ENCODE data around the gene CA4.
"Not testable (repeated sequence)": the region's sequence is repeated elsewhere in the genome, so short reads cannot be mapped to it uniquely, and the experiment has no call there.

CA4 gene

DNA sequence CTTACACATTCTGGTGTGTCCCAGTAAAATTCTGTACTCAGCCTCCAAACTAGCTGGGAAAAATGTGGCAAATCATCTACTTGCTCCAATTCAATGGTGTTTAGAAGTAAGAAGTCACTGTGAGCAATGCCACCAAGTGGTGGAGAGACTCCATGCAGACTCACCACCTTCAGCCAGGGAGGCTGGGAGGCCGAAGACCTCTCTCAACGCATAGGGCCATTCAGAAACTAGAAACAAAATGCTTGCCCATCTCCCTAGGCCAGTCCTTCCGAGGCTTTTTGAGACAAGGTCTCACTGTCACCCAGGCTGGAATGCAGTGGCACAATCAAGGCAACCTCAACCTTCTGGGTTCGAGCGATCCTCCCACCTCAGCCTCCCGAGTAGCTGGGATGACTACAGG, 25.0 kb downstream of the CA4 start:
- not testable (repeated sequence) for DNase-seq (ENCODE audit: low read depth in 2 of 2)

DNA sequence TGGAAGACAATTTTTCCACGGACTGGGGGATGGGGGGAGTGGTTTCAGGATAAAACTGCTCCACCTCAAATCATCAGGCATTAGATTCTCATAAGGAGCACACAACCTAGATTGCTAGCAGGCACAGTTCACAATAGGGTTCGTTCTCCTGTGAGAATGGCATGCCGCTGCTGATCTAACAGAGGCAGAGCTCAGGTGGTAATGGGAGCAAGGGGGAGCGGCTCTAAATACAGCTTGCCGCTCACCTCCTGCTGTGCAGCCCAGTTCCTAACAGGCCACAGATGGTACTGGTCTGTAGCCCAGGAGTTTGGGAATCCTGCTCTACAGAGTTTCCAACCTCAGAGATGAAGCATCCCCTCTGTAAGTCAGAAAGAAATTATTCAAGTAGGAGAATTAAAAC, 27.0 kb downstream of the CA4 start:
- DNase-seq (ENCODE audit: low read depth in 2 of 2) = not testable (repeated sequence)

DNA sequence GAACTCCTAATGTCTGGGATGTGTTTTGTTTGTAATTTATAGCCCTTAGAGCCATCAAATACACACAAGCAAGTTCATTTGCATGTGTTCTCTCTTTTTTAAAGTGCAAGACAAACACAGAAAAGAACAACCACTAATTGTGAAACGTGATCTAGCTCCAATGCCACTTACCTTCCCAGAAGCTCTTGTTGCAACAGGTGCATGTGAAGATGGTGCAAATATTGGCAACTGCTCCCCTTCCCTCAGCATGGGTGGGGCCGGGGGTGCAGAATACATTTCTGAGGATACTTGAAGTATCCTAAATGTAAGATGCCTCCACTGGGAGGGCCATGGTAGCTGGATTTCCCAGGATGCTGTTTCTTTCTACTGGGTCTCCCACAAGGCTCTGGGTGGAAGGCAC, 28.4 kb downstream of the CA4 start:
- DNase-seq (ENCODE audit: low read depth in 2 of 2) = not testable (repeated sequence)

GRCh38 chr17:60180380-60180779, 30.6 kb downstream of the CA4 start:
- DNase-seq (ENCODE audit: low read depth in 2 of 2) = not testable (repeated sequence)

DNA sequence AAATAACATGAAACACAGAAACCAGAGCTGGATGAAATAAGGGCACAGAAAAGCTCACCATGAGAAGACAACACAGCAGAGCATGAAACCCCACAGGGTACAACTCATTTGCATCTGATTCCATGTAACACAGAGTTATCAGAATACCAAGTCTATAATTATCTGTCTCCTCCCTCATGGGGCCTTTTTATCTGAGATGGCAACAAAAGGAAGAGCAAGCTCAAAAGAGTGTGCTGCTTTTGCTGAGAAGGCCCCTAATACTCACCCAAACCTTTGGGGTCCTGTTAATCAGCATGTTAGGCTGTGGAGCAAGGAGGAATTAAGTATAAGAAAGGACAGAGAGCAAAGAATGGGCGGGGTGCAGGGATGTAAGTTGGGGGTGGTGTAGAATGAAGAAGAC, 36.6 kb downstream of the CA4 start:
- DNase-seq (ENCODE audit: low read depth in 2 of 2) = not testable (repeated sequence)

GRCh38 chr17:60186846-60187745, 37.3 kb downstream of the CA4 start:
- DNase-seq (ENCODE audit: low read depth in 2 of 2) = not testable (repeated sequence)

- no peak for DNase-seq (ENCODE audit: low read depth in 2 of 2)
Observed at GRCh38 chr17:60188759-60189158, 39.0 kb downstream of the CA4 start.

DNA sequence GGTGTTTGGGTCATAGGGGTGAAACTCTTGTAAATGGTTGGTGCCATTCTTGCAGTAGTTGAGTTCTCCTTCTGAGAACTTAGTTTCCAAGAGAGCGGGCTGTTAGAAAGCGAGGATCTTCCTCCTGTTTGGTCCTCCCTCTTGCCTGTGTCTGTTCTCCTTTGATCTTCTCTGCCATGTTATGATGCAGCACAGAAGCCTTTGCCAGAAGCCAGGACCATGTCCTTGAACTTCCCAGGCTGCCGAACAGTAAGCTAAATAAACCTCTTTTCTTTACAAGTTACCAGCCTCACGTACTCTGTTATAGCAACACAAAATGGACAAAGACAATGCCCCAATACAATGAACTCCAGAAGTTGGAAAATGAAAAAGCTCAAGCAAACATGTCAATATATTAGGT, 40.3 kb downstream of the CA4 start:
- not testable (repeated sequence) for DNase-seq (ENCODE audit: low read depth in 2 of 2)

DNA sequence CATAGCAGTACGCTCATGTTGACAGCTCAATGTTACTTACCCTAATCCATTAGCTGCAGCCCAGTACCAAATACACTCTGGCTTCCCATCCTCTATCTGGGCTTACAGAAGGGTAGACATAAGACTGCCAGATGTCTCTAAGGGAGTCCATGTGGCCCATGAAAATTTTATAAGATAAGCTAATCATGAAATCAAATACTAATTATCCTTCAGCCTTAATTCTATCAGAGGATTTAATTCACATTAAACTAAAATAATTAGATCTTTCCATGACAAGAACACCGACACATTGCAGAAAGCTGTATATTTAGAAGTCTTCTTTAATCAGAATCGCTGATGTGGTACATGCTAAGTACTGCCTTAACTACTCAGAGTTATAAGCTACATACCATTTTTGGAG, 43.3 kb downstream of the CA4 start:
- not testable (repeated sequence) for DNase-seq (ENCODE audit: low read depth in 2 of 2)

GRCh38 chr17:60193482-60193881, 43.7 kb downstream of the CA4 start:
- no peak for DNase-seq (ENCODE audit: low read depth in 2 of 2)

DNA sequence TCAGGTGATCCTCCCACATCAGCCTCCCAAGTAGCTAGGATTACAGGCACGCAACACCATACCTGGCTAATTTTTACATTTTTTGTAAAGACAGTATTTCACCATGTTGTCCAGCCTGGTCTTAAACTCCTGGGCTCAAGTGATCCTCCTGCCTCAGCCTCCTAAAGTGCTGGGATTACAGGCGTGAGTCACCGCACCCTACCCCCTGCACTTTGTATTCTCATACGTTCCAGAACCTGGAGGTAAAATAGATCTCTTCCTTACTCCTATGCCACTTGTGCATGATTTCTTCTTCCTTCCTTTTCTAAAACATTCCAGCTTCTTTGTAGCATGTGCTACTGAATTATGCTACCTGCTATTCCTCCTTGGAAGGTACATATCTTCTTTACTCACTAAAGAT, 44.4 kb downstream of the CA4 start:
- not testable (repeated sequence) for DNase-seq (ENCODE audit: low read depth in 2 of 2)

DNA sequence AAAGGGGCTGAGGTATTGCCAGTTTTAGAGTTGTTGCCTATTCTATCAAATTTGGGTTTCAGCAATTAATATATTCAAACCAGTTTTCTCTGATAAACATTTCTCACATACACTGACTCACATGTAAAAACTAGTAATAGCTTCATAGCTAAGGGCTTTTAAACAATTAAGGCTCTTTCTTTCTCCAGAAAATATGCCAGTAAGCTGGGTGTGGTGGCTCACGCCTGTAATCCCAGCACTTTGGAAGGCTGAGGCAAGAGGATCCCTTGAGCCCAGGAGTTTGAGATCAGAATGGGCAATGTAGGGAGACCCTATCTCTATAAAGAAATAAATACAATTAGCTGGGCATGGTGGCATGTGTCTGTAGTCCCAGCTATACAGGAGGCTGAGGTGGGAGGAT, 48.9 kb downstream of the CA4 start:
- not testable (repeated sequence) for DNase-seq (ENCODE audit: low read depth in 2 of 2)

DNA sequence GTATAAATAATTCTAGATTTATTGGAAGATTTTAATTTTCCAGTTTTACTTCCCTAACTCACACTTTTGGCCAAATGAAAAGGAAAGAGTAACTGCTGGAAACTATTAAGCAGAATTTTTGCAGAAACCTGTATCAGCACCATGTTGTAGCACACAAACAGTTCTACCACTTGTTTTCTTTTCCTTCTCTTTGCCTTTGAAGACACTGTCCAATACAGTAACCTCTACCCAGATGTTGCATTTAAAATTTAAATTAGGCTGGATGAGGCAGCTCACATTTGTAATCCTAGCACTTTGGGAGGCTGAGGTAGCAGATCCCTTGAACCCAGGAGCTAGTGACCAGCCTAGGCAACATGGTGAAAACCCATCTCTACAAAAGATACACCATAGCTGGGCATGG, 56.0 kb downstream of the CA4 start:
- DNase-seq (ENCODE audit: low read depth in 2 of 2) = not testable (repeated sequence)

DNA sequence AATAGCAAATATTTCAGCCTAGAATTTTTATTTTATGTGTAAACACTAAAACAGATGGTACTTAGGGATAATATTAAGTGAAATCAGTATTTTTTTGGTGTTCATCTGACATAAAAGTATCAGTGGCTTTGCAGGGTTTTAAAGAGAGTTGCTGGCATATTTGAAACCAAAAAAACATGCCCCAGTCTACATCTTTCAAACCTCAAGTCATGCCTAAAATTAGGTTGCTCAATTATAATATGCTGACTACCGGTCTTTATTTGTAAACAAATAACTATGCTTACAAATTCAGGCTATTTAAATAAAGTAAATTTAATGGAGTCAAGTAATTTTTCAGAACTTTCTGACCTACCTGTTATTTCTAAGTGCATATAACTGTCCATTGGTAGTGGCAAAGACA, 58.5 kb downstream of the CA4 start:
- DNase-seq (ENCODE audit: low read depth in 2 of 2) = not testable (repeated sequence)

Measured in stimulated activated CD8-positive, alpha-beta memory T cell treated with anti-CD3 and anti-CD28 coated beads, Interleukin-2, amount 100 ng/mL, for 48 hours (primary cell).